Mammary epithelial cell (primary cell): ENCODE data around the gene CCDC78.

Experiments used
- EZH2 ChIP-seq: IDR thresholded peaks from 2 replicates; pipeline ENCODE4 v1.6.1; 2012; ENCODE audit warnings: low read length, inconsistent platforms, borderline replicate concordance
- TF ChIP-seq, protein P1 (sequence below), 2 donors: IDR thresholded peaks in 1 of 2; conservative IDR thresholded peaks in 1 of 2; 2 replicates each; pipeline ENCODE4 v1.5.1; 2011 to 2012; ENCODE audit warnings: inconsistent platforms in 2 of 2, low read length in 2 of 2, mild to moderate bottlenecking in 2 of 2, control low read depth in 1 of 2, low read depth in 1 of 2; ENCODE audit not compliant: insufficient read depth in 1 of 2; ENCODE audit errors: extremely low read depth in 1 of 2

DNA sequence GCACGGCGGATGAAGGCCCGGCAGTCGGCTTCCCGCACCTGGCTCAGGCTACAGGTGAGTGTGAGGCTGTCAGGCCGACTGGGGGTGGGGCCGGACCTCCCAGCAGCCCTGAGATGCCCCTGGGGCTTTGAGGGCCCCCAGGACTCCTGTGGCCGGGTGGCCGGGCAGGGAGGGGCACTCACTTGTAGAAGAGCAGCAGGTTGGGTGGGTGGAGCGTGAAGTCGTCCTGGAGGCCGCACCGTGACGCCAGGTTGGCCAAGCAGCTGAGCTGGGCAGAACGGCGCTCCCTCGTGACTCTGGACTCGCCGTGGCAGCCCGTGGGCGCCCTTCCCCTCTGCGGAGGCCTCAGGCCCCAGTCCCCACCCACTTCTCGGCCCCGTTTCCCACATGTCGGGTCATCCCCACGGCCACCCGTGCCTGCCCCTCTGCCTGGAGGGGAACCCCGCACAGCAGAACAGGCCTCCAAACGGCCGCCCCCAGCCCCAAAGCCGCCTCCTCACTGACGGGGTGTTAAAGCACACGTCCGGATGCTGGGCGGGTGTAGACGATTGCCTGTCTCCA lies 49.1 kb upstream of the CCDC78 start:
- TF ChIP-seq, protein P1, sequence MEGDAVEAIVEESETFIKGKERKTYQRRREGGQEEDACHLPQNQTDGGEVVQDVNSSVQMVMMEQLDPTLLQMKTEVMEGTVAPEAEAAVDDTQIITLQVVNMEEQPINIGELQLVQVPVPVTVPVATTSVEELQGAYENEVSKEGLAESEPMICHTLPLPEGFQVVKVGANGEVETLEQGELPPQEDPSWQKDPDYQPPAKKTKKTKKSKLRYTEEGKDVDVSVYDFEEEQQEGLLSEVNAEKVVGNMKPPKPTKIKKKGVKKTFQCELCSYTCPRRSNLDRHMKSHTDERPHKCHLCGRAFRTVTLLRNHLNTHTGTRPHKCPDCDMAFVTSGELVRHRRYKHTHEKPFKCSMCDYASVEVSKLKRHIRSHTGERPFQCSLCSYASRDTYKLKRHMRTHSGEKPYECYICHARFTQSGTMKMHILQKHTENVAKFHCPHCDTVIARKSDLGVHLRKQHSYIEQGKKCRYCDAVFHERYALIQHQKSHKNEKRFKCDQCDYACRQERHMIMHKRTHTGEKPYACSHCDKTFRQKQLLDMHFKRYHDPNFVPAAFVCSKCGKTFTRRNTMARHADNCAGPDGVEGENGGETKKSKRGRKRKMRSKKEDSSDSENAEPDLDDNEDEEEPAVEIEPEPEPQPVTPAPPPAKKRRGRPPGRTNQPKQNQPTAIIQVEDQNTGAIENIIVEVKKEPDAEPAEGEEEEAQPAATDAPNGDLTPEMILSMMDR (conservative IDR thresholded peaks at IDR 0.05 in 1 of 2, IDR thresholded peaks at IDR 0.05 in 1 of 2; ENCODE audit: extremely low read depth in 1 of 2, insufficient read depth in 1 of 2, low read depth in 1 of 2, low read length in 2 of 2): no peak
- no peak for TF ChIP-seq EZH2
